Testis (tissue), 3 donors: ENCODE results near the gene KCNAB2. TPM values are rescaled to one million over a fixed set of nuclear protein-coding genes. Genes with fewer than 3 reads are reported as not detected.

ENCODE experiments used
- DNase-seq: peaks from one replicate; pipeline ENCODE4 v3.0.0-alpha.2; 2019
- H3K27ac ChIP-seq, 2 donors: fragments of 200-600 bp; sonication (generic); one replicate each; pipeline ENCODE4 v1.5.1; 2019
- H3K27me3 ChIP-seq: fragments of 200-600 bp; sonication (generic); one replicate; pipeline ENCODE4 v1.5.1; 2019
- H3K36me3 ChIP-seq: fragments of 200-600 bp; sonication (generic); one replicate; pipeline ENCODE4 v1.5.1; 2017; ENCODE audit warnings: low read depth; ENCODE audit errors: missing control alignments
- H3K4me1 ChIP-seq: fragments of 200-600 bp; sonication (generic); one replicate; pipeline ENCODE4 v1.5.1; 2019
- H3K4me3 ChIP-seq, 2 donors: fragments of 200-600 bp; sonication (generic); one replicate each; pipeline ENCODE4 v1.5.1; 2017 to 2019
- H3K9me3 ChIP-seq: fragments of 200-600 bp; sonication (generic); one replicate; pipeline ENCODE4 v1.5.1; 2017
- POLR2A ChIP-seq: fragments of 450-650 bp; IDR thresholded peaks from one replicate; pipeline ENCODE4 v1.6.1; 2017; ENCODE audit warnings: antibody characterized with exemption, mild to moderate bottlenecking, moderate library complexity
- WGBS, 2 donors: methylation state at CpG; one replicate each; pipeline ENCODE4 v1.1.5; 2018; 5-methylcytosine and 5-hydroxymethylcytosine counted together
- intact Hi-C: fragments of 100-400 bp; cut with DNase I; formaldehyde crosslinking; loops from one replicate; pipeline ENCODE4 v1.15.1; 2023; ENCODE audit warnings: low total_unique reads
- polyA plus RNA-seq: library from polyadenylated mRNA; stranded (reverse); fragments of 350-450 nt; fragmentation: Illumina TruSeq; extraction: RNeasy Lipid Tissue Mini Kit (QIAGEN cat#74804); gene quantifications from one replicate; pipeline ENCODE4 v1.2.3, GENCODE V29; 2014; ENCODE audit warnings: low read depth, low replicate concordance; ENCODE audit not compliant: insufficient read depth
- total RNA-seq, 2 donors: library from RNA; depleted of rRNA; stranded (reverse); fragments of >200 nt; gene quantifications; one replicate each; pipeline ENCODE4 v1.2.3, GENCODE V29; 2016
- TF ChIP-seq, protein P1 (sequence below), 3 experiments: fragments of 450-650 bp in 2 of 3; fragments of 200-600 bp in 1 of 3; sonication (generic) in 1 of 3; IDR thresholded peaks; one replicate each; pipeline ENCODE4 v1.5.1; 2016 to 2019; ENCODE audit warnings: antibody characterized with exemption in 3 of 3, mild to moderate bottlenecking in 2 of 3, moderate library complexity in 1 of 3

The KCNAB2 gene
- total and polyA plus RNA-seq, 3 donors from 2014 or later, result 9.0 to 9.8 (median 9.3) TPM

- Histone ChIP-seq H3K27me3 (no peaks in the 10 kb centered on the region), H3K9me3 (no peaks in the 10 kb centered on the region), H3K4me3 (no peak overlapping the region), H3K36me3 (no peaks in the 10 kb centered on the region), H3K27ac (no peak overlapping the region), H3K4me1 (no peaks in the 10 kb centered on the region)
- intact Hi-C loops, result no loop called here
- WGBS, 2 donors, result 82 to 85% methylated on average over 9 of the region's 9 CpGs
- TF ChIP-seq, protein P1, sequence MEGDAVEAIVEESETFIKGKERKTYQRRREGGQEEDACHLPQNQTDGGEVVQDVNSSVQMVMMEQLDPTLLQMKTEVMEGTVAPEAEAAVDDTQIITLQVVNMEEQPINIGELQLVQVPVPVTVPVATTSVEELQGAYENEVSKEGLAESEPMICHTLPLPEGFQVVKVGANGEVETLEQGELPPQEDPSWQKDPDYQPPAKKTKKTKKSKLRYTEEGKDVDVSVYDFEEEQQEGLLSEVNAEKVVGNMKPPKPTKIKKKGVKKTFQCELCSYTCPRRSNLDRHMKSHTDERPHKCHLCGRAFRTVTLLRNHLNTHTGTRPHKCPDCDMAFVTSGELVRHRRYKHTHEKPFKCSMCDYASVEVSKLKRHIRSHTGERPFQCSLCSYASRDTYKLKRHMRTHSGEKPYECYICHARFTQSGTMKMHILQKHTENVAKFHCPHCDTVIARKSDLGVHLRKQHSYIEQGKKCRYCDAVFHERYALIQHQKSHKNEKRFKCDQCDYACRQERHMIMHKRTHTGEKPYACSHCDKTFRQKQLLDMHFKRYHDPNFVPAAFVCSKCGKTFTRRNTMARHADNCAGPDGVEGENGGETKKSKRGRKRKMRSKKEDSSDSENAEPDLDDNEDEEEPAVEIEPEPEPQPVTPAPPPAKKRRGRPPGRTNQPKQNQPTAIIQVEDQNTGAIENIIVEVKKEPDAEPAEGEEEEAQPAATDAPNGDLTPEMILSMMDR (IDR thresholded peaks at IDR 0.05), result no peak
- no peak for TF ChIP-seq POLR2A
- no peak for DNase-seq
Measured at GRCh38 chr1:6068932-6069331, 23.2 kb downstream of the KCNAB2 start.

GRCh38 chr1:6069573-6069972 lies 23.9 kb downstream of the KCNAB2 start:
- Histone ChIP-seq H3K36me3 (no peaks in the 10 kb centered on the region), H3K9me3 (no peaks in the 10 kb centered on the region), H3K27me3 (no peaks in the 10 kb centered on the region), H3K4me3 (no peak overlapping the region), H3K4me1 (no peaks in the 10 kb centered on the region), H3K27ac (no peak overlapping the region)
- intact Hi-C loops, result no loop called here
- no peak for TF ChIP-seq POLR2A
- TF ChIP-seq, protein P1 (IDR thresholded peaks at IDR 0.05), result no peak
- WGBS, 2 donors, result 93 to 97% methylated on average over 14 of the region's 14 CpGs
- no peak for DNase-seq

- H3K36me3 ChIP-seq, result no peaks in the 10 kb centered on the region
- no peak overlapping the region for H3K27ac ChIP-seq
- H3K27me3 ChIP-seq, result no peaks in the 10 kb centered on the region
- no peaks in the 10 kb centered on the region for H3K9me3 ChIP-seq
- WGBS, 2 donors, result 95 to 96% methylated on average over 9 of the region's 9 CpGs
- TF ChIP-seq, protein P1 (IDR thresholded peaks at IDR 0.05), result no peak
- no peak for TF ChIP-seq POLR2A
- no peaks in the 10 kb centered on the region for H3K4me1 ChIP-seq
- no peak for DNase-seq
- intact Hi-C loops, result no loop called here
- no peak overlapping the region for H3K4me3 ChIP-seq
Measured at GRCh38 chr1:6070450-6070974, 24.8 kb downstream of the KCNAB2 start.

- H3K4me3 ChIP-seq, result no peak overlapping the region
- H3K27ac ChIP-seq, result no peak overlapping the region
- intact Hi-C loops, result no loop called here
- no peaks in the 10 kb centered on the region for H3K9me3 ChIP-seq
- H3K27me3 ChIP-seq, result no peaks in the 10 kb centered on the region
- H3K4me1 ChIP-seq, result no peaks in the 10 kb centered on the region
- 77 to 85% methylated on average over 10 of the region's 13 CpGs for WGBS, 2 donors
- TF ChIP-seq, protein P1 (IDR thresholded peaks at IDR 0.05), result no peak
- no peak for TF ChIP-seq POLR2A
- no peak for DNase-seq
- no peaks in the 10 kb centered on the region for H3K36me3 ChIP-seq
Measured at GRCh38 chr1:6071219-6071618, 25.5 kb downstream of the KCNAB2 start.

GRCh38 chr1:6072774-6073479 lies 27.2 kb downstream of the KCNAB2 start:
- intact Hi-C loops, result no loop called here
- Histone ChIP-seq H3K9me3 (no peaks in the 10 kb centered on the region), H3K27me3 (no peaks in the 10 kb centered on the region), H3K4me1 (no peaks in the 10 kb centered on the region), H3K4me3 (no peak overlapping the region), H3K27ac (no peak overlapping the region), H3K36me3 (no peaks in the 10 kb centered on the region)
- 91 to 96% methylated on average over 14 to 17 of the region's 17 CpGs for WGBS, 2 donors
- DNase-seq, result no peak
- TF ChIP-seq, protein P1 (IDR thresholded peaks at IDR 0.05), result no peak
- TF ChIP-seq POLR2A, result no peak
